GM12878 (cell line): ENCODE data around the gene NUDT3. TPM values are rescaled to one million over a fixed set of nuclear protein-coding genes. Genes with fewer than 3 reads are reported as not detected.

Experiments used
- ATAC-seq: fragments of 200-7000 bp; cut with Tn5 transposase; 3 replicates; pipeline ENCODE4 v1.9.1; 2020; ENCODE audit warnings: mild to moderate bottlenecking, moderate library complexity
- BruUV-seq: library from RNA; stranded (reverse); fragments of 400-500 nt; replicated peaks from 2 replicates; lab custom pipeline; 2021; lab: Mats Ljungman, UMichigan
- CTCF ChIA-PET: fragments of 300-600 bp; sonication (Branson Sonifier 250); formaldehyde crosslinking; extraction: SDS; loops from one replicate; lab custom pipeline; 2021; ENCODE audit warnings: inconsistent platforms; lab: Yijun Ruan, JAX
- POLR2A ChIA-PET: fragments of 350-600 bp; formaldehyde crosslinking; extraction: SDS; loops from one replicate; lab custom pipeline; 2021; ENCODE audit warnings: inconsistent platforms; lab: Charles Lee
- RAD21 ChIA-PET: fragments of 300-600 bp; sonication (Branson Sonifier 250); formaldehyde crosslinking; loops from one replicate; lab custom pipeline; 2023; ENCODE audit warnings: antibody characterized with exemption; ENCODE audit not compliant: unreplicated experiment; lab: Charles Lee
- SMC1A ChIA-PET: fragments of 300-600 bp; sonication (Branson Sonifier 250); formaldehyde crosslinking; loops from one replicate; lab custom pipeline; 2023; ENCODE audit not compliant: unreplicated experiment, uncharacterized antibody; lab: Charles Lee
- DNase-seq: peaks from one replicate; pipeline ENCODE4 v3.0.0-alpha.2; 2011; ENCODE audit warnings: low read depth, low spot score
- FAIRE-seq: peaks from 3 replicates; lab custom pipeline; 2011; peaks lifted over from hg19 to GRCh38; lab: Jason Lieb, UNC
- H2AFZ ChIP-seq: 2 replicates; pipeline ENCODE4 v1.6.0; 2011; ENCODE audit warnings: low read depth, low read length, control low read depth; ENCODE audit not compliant: control insufficient read depth
- H3K27ac ChIP-seq: 2 replicates; pipeline ENCODE4 v1.5.1; 2011; ENCODE audit warnings: control low read depth; ENCODE audit not compliant: control insufficient read depth, insufficient read depth
- H3K27me3 ChIP-seq, 2 experiments: replicated peaks in 1 of 2; 2 replicates each; pipeline versions ENCODE4 v1.6.0 to v1.6.1; 2011; ENCODE audit warnings: low read length in 1 of 2; ENCODE audit not compliant: control insufficient read depth in 2 of 2, insufficient read depth in 2 of 2
- H3K36me3 ChIP-seq, 2 experiments: 2 replicates each; pipeline ENCODE4 v1.5.1; 2011; ENCODE audit warnings: low read length in 1 of 2; ENCODE audit not compliant: control insufficient read depth in 2 of 2, insufficient read depth in 2 of 2
- H3K4me1 ChIP-seq: 2 replicates; pipeline ENCODE4 v1.6.1; 2011; ENCODE audit warnings: mild to moderate bottlenecking, low read length, moderate library complexity, mixed read lengths; ENCODE audit not compliant: control insufficient read depth, insufficient read depth
- H3K4me2 ChIP-seq: 2 replicates; pipeline ENCODE4 v1.6.0; 2011; ENCODE audit warnings: control low read depth; ENCODE audit not compliant: control insufficient read depth, insufficient read depth
- H3K4me3 ChIP-seq: fragments of 200-600 bp; sonication (generic); 2 replicates; pipeline ENCODE4 v1.5.1; 2016
- H3K79me2 ChIP-seq: 2 replicates; pipeline ENCODE4 v1.6.0; 2011; ENCODE audit warnings: low read length; ENCODE audit not compliant: control insufficient read depth, insufficient read depth
- H3K9ac ChIP-seq: 2 replicates; pipeline ENCODE4 v1.8.0; 2011; ENCODE audit warnings: low read length, control low read depth, mixed read lengths; ENCODE audit not compliant: control insufficient read depth, insufficient read depth
- H3K9me3 ChIP-seq: replicated peaks from 3 replicates; pipeline ENCODE4 v1.5.1; 2011; ENCODE audit warnings: mild to moderate bottlenecking, low read length; ENCODE audit not compliant: control insufficient read depth, insufficient read depth
- H4K20me1 ChIP-seq: 2 replicates; pipeline ENCODE4 v1.6.0; 2011; ENCODE audit not compliant: control insufficient read depth, insufficient read depth
- BMI1 ChIP-seq: fragments of 450-650 bp; IDR thresholded peaks from 2 replicates; pipeline ENCODE4 v1.6.1; 2016; ENCODE audit warnings: mild to moderate bottlenecking, moderate library complexity, borderline replicate concordance
- CBX5 ChIP-seq: sonication (generic); IDR thresholded peaks from 2 replicates; pipeline ENCODE4 v1.6.1; 2016; ENCODE audit warnings: low read depth, moderate library complexity, mild to moderate bottlenecking, inconsistent platforms
- EED ChIP-seq: sonication (generic); IDR thresholded peaks from 2 replicates; pipeline ENCODE4 v1.6.1; 2016; ENCODE audit warnings: antibody characterized with exemption, low read depth
- FOS ChIP-seq: IDR thresholded peaks from 3 replicates; pipeline ENCODE4 v1.6.1; 2011; ENCODE audit warnings: borderline replicate concordance; ENCODE audit not compliant: insufficient read length; ENCODE audit errors: extremely low read depth
- GABPA ChIP-seq: IDR thresholded peaks from 2 replicates; pipeline ENCODE4 v1.6.1; 2014; ENCODE audit warnings: antibody characterized with exemption, low read depth, mild to moderate bottlenecking, inconsistent platforms
- KLF5 ChIP-seq: fragments of 450-650 bp; IDR thresholded peaks from 2 replicates; pipeline ENCODE4 v1.6.1; 2014; ENCODE audit warnings: mild to moderate bottlenecking; ENCODE audit not compliant: partially characterized antibody
- MEF2B ChIP-seq: fragments of 450-650 bp; IDR thresholded peaks from 2 replicates; pipeline ENCODE4 v1.6.1; 2018; ENCODE audit warnings: mild to moderate bottlenecking, moderate library complexity; ENCODE audit not compliant: partially characterized antibody, poor library complexity, severe bottlenecking
- MTA2 ChIP-seq: fragments of 450-650 bp; IDR thresholded peaks from 2 replicates; pipeline ENCODE4 v1.6.1; 2016; ENCODE audit warnings: low read depth, mild to moderate bottlenecking, moderate library complexity
- NBN ChIP-seq: fragments of 450-650 bp; IDR thresholded peaks from 2 replicates; pipeline ENCODE4 v1.6.1; 2016
- NR2C2 ChIP-seq: IDR thresholded peaks from 2 replicates; pipeline ENCODE4 v1.6.1; 2011; ENCODE audit warnings: borderline replicate concordance, low read depth; ENCODE audit not compliant: control insufficient read depth, insufficient read length
- SIN3A ChIP-seq: IDR thresholded peaks from 2 replicates; pipeline ENCODE4 v1.6.1; 2012; ENCODE audit warnings: low read depth, low read length, improper control_type of control experiment
- SMARCA5 ChIP-seq: fragments of 450-650 bp; IDR thresholded peaks from 2 replicates; pipeline ENCODE4 v1.6.1; 2017; ENCODE audit warnings: mild to moderate bottlenecking
- ZBED1 ChIP-seq: IDR thresholded peaks from 2 replicates; pipeline ENCODE4 v1.6.1; 2016; ENCODE audit warnings: borderline replicate concordance
- WGBS: methylation state at CpG from one replicate; pipeline ENCODE4 v1.1.6; 2016; ENCODE audit warnings: low lambda C conversion rate; ENCODE audit not compliant: insufficient replicate concordance, insufficient coverage; ENCODE audit errors: missing lambda C conversion rate; 5-methylcytosine and 5-hydroxymethylcytosine counted together
- in situ Hi-C: fragments of 300-500 bp; cut with MboI; formaldehyde crosslinking; loops from 9 replicates; pipeline ENCODE4 v1.14.3; 2018; ENCODE audit warnings: mixed read lengths
- intact Hi-C: fragments of 100-400 bp; cut with micrococcal nuclease; formaldehyde crosslinking; loops from one replicate; pipeline ENCODE4 v1.14.2; 2022; ENCODE audit not compliant: unreplicated experiment
- polyA plus RNA-seq, 11 experiments: library from polyadenylated mRNA; depleted of rRNA in 4 of 11; unstranded in 6 of 11; stranded (reverse) in 5 of 11; fragments of >200 nt; fragmentation: Nextera tagmentation in 4 of 11; fragmentation: Illumina TruSeq in 1 of 11; extraction: Ambion mirVana in 4 of 11; extraction: Trizol in 1 of 11; gene quantifications; 1 replicate in 1 of 11; 2 replicates in 10 of 11; pipeline versions ENCODE4 v1.2.1 to v1.2.3, GENCODE V29; 2011 to 2016; ENCODE audit warnings: inconsistent platforms in 2 of 11, missing spikeins in 2 of 11, low read depth in 1 of 11
- total RNA-seq, 4 experiments: library from RNA; depleted of rRNA in 3 of 4; stranded (reverse); fragments of >200 nt in 3 of 4; fragmentation: Illumina TruSeq in 1 of 4; extraction: Trizol in 1 of 4; gene quantifications; 2 replicates each; pipeline versions ENCODE4 v1.2.1 to v1.2.3, GENCODE V29; 2013 to 2021
- TF ChIP-seq, protein P1 (sequence below): IDR thresholded peaks from 2 replicates; pipeline ENCODE4 v1.6.1; 2011; ENCODE audit warnings: borderline replicate concordance, low read depth, mild to moderate bottlenecking, moderate library complexity, mixed read lengths, low read length; ENCODE audit not compliant: insufficient read depth; ENCODE audit errors: extremely low read length
- TF ChIP-seq, protein P2 (sequence below): IDR thresholded peaks from 2 replicates; pipeline ENCODE4 v1.6.1; 2012; ENCODE audit warnings: low read depth, low read length, improper control_type of control experiment

Gene NUDT3
- total and polyA plus RNA-seq, 10 of the 15 experiments (the other 5 are each of a cell fraction or from before 2014, with no cell fraction given): 2.4 to 32.3 (median 25.5) TPM

DNA sequence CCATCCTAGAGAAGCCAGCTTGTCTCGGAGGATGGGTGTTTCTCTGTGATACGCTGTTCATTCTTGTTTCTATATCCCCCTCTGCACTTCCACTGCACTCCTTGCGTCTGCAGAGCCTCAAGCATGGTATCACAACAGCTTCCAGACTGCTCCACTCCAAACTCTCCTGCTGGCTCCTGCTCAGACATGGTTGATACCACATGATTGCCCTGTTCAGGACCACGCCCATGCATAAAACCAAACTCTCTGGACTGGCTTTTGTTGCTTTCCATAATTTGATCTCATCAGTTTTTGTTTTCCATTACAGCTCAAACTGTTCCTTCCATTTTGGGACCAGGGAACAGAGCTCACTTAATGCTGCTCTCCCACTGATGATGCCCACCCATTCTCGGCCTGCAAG lies 113.6 kb downstream of the NUDT3 start:
- Histone ChIP-seq H3K27ac (no peak overlapping the region), H3K4me1 (peaks cover under 1% of the 10 kb centered on the region; the same call in 1 of the 2 replicates), H3K27me3 (no peaks in the 10 kb centered on the region), H3K4me3 (no peak overlapping the region), H3K36me3 (peaks cover 0 to 10% of the 10 kb centered on the region in 2 experiments; a peak in 3 of 4 replicates), H2AFZ (no peak overlapping the region), H3K9me3 (no peaks in the 10 kb centered on the region), H4K20me1 (no peaks in the 10 kb centered on the region), H3K4me2 (no peak overlapping the region), H3K79me2 (no peaks in the 10 kb centered on the region), H3K9ac (no peak overlapping the region)
- ChIA-PET CTCF (no interaction called here), POLR2A (no interaction called here), SMC1A (interaction anchor here (0.6 to 1.6 kb wide), 3 partner anchors 84 to 245 kb away, joined by 3 read pairs; no protein-coding TSS in a partner anchor), RAD21 (no interaction called here)
- DNase-seq: no peak
- no peak for FAIRE-seq
- 94% methylated on average over 5 of the region's 5 CpGs for WGBS
- no TSS peak for BruUV-seq
- TF ChIP-seq GABPA: no peak
- no peak for TF ChIP-seq SMARCA5
- no peak for TF ChIP-seq NBN
- TF ChIP-seq MEF2B: no peak
- TF ChIP-seq FOS: no peak
- no peak for TF ChIP-seq MTA2
- ATAC-seq: no peak
- in situ Hi-C loops (no loop called here), intact Hi-C loops (no loop called here)

DNA sequence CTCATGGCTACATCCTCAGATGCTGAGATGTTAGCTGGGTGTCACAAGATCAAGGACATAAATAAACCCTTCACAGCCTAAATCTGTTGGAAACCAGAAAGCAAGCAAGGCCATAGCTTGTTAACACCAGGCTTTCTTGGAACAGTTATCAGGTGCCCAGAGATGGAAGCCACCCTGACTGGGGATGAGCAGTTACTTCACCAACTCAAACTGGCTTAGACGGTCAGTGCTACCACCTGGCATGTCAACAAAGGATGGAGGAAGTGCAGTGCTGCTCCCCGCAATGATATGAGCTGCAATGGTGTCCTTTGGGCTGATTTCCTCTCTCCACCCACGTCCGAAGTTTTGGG lies 114.7 kb downstream of the NUDT3 start:
- Histone ChIP-seq H3K4me1 (peaks cover 7% of the 10 kb centered on the region), H3K79me2 (no peaks in the 10 kb centered on the region), H4K20me1 (no peaks in the 10 kb centered on the region), H2AFZ (no peak overlapping the region), H3K4me2 (no peak overlapping the region), H3K9me3 (no peaks in the 10 kb centered on the region), H3K36me3 (peaks cover 0 to 10% of the 10 kb centered on the region in 2 experiments; a peak in 3 of 4 replicates), H3K27me3 (no peaks in the 10 kb centered on the region), H3K4me3 (no peak overlapping the region), H3K9ac (no peak overlapping the region), H3K27ac (no peak overlapping the region)
- POLR2A ChIA-PET: no interaction called here
- ATAC-seq: no peak
- 87% methylated on average over 4 of the region's 4 CpGs for WGBS
- in situ Hi-C loops (no loop called here), intact Hi-C loops (no loop called here)
- DNase-seq: no peak
- SMC1A ChIA-PET: interaction anchor here (1.6 kb wide), 1 partner anchor 170 kb away, joined by 3 read pairs; no protein-coding TSS in a partner anchor
- CTCF ChIA-PET: no interaction called here
- RAD21 ChIA-PET: interaction anchor here (0.6 to 1.2 kb wide), 2 partner anchors 28 to 65 kb away, joined by 3 to 5 read pairs; partner anchors contain the start of gene SMIM29
- no peak for FAIRE-seq
- BruUV-seq: no TSS peak
- no peak for TF ChIP-seq NR2C2
- TF ChIP-seq, protein P1, sequence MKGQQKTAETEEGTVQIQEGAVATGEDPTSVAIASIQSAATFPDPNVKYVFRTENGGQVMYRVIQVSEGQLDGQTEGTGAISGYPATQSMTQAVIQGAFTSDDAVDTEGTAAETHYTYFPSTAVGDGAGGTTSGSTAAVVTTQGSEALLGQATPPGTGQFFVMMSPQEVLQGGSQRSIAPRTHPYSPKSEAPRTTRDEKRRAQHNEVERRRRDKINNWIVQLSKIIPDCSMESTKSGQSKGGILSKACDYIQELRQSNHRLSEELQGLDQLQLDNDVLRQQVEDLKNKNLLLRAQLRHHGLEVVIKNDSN: no peak
- no peak for TF ChIP-seq MTA2
- TF ChIP-seq, protein P2, sequence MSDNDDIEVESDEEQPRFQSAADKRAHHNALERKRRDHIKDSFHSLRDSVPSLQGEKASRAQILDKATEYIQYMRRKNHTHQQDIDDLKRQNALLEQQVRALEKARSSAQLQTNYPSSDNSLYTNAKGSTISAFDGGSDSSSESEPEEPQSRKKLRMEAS: no peak
- TF ChIP-seq ZBED1: no peak
- TF ChIP-seq SIN3A: no peak
- no peak for TF ChIP-seq CBX5
- no peak for TF ChIP-seq KLF5
- no peak for TF ChIP-seq BMI1
- TF ChIP-seq EED: no peak
